ENCODE measurements around the gene SCYL3. TPM values are rescaled to one million over a fixed set of nuclear protein-coding genes. Genes with fewer than 3 reads are reported as not detected.
"Not testable (repeated sequence)": the region's sequence is repeated elsewhere in the genome, so short reads cannot be mapped to it uniquely, and the experiment has no call there.

Gene SCYL3
- total RNA-seq, 1 donor from 2014 or later = 6.4 TPM

DNA sequence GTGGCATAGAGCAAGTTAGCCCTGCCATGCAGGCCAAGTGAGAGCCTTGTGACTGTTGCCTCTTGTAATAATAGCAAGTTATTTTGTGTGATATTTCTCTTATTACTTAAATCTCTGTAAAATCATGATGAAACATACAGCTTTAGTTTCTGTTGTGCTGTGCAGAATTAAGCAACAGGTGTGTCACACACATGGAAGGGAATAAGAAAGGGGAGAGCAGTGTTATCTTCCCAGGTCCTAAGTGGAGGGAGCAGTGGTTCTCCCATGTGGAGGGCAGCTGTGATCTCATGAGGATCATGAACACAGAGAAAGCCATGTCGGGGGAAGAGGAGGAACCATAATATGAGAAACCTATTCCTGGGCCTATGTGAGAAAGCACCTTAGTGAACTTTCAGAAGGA is 25.2 kb upstream of the SCYL3 start:
- Histone ChIP-seq H3K27me3 (ENCODE audit: control insufficient read depth, insufficient read depth, low read length) (no peaks in the 10 kb centered on the region), H3K36me3 (ENCODE audit: control insufficient read depth, insufficient read depth, low read length) (no peaks in the 10 kb centered on the region), H3K4me3 (ENCODE audit: low read depth, low read length) (no peak overlapping the region)
- TF ChIP-seq, protein P1, sequence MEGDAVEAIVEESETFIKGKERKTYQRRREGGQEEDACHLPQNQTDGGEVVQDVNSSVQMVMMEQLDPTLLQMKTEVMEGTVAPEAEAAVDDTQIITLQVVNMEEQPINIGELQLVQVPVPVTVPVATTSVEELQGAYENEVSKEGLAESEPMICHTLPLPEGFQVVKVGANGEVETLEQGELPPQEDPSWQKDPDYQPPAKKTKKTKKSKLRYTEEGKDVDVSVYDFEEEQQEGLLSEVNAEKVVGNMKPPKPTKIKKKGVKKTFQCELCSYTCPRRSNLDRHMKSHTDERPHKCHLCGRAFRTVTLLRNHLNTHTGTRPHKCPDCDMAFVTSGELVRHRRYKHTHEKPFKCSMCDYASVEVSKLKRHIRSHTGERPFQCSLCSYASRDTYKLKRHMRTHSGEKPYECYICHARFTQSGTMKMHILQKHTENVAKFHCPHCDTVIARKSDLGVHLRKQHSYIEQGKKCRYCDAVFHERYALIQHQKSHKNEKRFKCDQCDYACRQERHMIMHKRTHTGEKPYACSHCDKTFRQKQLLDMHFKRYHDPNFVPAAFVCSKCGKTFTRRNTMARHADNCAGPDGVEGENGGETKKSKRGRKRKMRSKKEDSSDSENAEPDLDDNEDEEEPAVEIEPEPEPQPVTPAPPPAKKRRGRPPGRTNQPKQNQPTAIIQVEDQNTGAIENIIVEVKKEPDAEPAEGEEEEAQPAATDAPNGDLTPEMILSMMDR (IDR thresholded peaks at IDR 0.05; ENCODE audit: insufficient read depth, low read length, poor library complexity, severe bottlenecking) = no peak
- DNase-seq (ENCODE audit: low read depth) = no peak

DNA sequence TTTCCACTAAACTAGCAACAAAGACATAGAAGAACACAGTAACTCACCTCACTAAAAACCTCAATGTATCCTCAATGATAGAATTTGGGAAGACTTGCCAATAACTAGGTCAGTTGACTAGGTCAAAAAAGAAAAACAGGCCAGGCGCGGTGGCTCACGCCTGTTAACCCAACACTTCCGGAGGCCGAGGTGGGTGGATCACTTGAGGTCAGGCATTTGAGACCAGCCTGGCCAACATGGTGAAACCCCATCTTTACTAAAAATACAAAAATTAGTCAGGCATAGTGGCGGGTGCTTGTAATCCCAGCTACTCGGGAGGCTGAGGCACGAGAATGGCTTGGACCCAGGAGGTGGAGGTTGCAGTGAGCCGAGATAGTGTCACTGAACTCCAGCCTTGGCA is 24.5 kb upstream of the SCYL3 start:
- not testable (repeated sequence) for H3K36me3 ChIP-seq (ENCODE audit: control insufficient read depth, insufficient read depth, low read length); H3K4me3 ChIP-seq (ENCODE audit: low read depth, low read length); DNase-seq (ENCODE audit: low read depth); H3K27me3 ChIP-seq (ENCODE audit: control insufficient read depth, insufficient read depth, low read length)

DNA sequence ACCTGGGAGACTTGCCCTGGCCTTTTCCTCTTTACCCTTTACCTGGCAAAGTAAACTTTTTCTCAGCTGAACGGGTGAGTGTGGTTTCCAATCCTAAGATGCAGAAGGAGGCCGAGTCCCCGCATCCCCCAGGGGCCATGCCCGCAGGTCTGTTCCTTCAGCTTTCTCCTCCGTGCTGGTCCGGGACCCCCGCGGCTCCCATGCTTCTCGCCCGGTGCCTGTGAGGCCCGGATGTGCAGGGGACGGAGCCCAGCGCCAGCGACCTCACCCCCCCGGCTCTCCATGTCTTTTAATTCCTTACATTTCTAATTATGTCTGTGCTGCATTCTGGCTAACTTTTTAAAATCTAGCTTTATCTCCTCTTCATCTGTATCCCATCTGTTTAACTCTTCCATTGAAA is 21.5 kb upstream of the SCYL3 start:
- no peak overlapping the region for H3K4me3 ChIP-seq (ENCODE audit: low read depth, low read length)
- no peaks in the 10 kb centered on the region for H3K27me3 ChIP-seq (ENCODE audit: control insufficient read depth, insufficient read depth, low read length)
- DNase-seq (ENCODE audit: low read depth) = no peak
- TF ChIP-seq, protein P1 (IDR thresholded peaks at IDR 0.05; ENCODE audit: insufficient read depth, low read length, poor library complexity, severe bottlenecking) = no peak
- H3K36me3 ChIP-seq (ENCODE audit: control insufficient read depth, insufficient read depth, low read length) = no peaks in the 10 kb centered on the region

DNA sequence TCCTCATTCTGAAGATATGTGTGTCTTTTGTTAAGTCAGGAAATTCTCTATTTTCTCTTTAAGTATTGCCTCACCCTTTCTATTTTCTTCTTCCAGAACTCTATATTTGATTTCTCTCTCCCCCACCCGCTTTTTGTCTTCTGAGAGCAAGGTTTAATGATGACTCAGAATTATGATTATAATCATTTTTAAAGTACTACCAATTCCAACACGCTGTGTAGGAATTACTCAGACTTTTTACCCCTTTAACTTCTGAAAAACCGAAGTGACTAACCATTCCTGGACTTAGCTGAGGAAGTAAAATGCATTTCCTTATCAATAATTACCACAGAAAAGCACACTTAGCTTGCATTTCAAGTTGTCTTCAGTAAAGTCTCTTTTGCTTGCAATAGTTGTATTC is 20.8 kb upstream of the SCYL3 start:
- Histone ChIP-seq H3K4me3 (ENCODE audit: low read depth, low read length) (no peak overlapping the region), H3K36me3 (ENCODE audit: control insufficient read depth, insufficient read depth, low read length) (no peaks in the 10 kb centered on the region), H3K27me3 (ENCODE audit: control insufficient read depth, insufficient read depth, low read length) (no peaks in the 10 kb centered on the region)
- DNase-seq (ENCODE audit: low read depth) = no peak
- TF ChIP-seq, protein P1 (IDR thresholded peaks at IDR 0.05; ENCODE audit: insufficient read depth, low read length, poor library complexity, severe bottlenecking) = no peak

DNA sequence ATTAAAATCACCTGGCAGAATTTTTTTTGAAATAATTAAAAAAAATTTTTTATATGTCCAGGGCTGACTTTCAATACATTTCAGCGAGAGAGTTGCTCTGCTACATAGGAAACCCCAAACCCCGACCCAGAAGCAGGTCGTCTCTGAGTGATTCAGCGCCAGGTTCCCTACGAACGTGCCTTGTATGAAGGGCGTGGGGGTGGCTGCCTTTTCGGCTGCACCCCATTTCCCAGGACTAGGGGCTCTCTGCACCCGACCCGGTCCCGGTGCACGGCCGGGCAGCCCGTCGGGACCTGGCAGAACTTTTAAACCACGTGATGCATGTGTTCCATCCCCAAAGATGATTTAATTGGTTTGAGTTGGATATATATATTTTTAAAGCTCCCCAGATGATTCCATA is 15.8 kb upstream of the SCYL3 start:
- no peak for DNase-seq (ENCODE audit: low read depth)
- H3K4me3 ChIP-seq (ENCODE audit: low read depth, low read length) = no peak overlapping the region
- TF ChIP-seq, protein P1 (IDR thresholded peaks at IDR 0.05; ENCODE audit: insufficient read depth, low read length, poor library complexity, severe bottlenecking) = no peak
- H3K27me3 ChIP-seq (ENCODE audit: control insufficient read depth, insufficient read depth, low read length) = no peaks in the 10 kb centered on the region
- no peaks in the 10 kb centered on the region for H3K36me3 ChIP-seq (ENCODE audit: control insufficient read depth, insufficient read depth, low read length)

DNA sequence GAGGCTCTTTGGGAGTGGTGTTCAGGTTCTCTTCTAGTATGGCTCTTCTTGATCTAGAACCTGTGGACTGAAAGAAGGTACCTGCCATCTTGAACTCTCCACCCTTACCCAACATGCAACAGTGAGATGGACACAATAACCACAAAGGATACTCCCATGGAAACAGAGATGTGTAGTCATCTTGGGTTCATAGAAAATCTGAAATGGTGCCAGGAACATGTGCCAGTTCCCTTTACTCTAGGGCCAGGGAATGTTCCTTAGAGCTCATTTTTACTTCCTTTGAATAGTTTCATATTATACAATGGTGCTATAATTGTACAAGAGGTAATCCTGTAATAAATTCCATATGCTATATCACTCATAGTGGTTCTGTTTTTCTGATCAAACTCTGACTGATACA is 13.2 kb upstream of the SCYL3 start:
- Histone ChIP-seq H3K4me3 (ENCODE audit: low read depth, low read length) (no peak overlapping the region), H3K27me3 (ENCODE audit: control insufficient read depth, insufficient read depth, low read length) (no peaks in the 10 kb centered on the region), H3K36me3 (ENCODE audit: control insufficient read depth, insufficient read depth, low read length) (no peaks in the 10 kb centered on the region)
- TF ChIP-seq, protein P1 (IDR thresholded peaks at IDR 0.05; ENCODE audit: insufficient read depth, low read length, poor library complexity, severe bottlenecking) = no peak
- no peak for DNase-seq (ENCODE audit: low read depth)

Data from kidney epithelial cell (primary cell).